Thoracic aorta (tissue), 2 donors: ENCODE data around the gene PRDM13. TPM values are rescaled to one million over a fixed set of nuclear protein-coding genes. Genes with fewer than 3 reads are reported as not detected.
A peak's percentile ranks its signal among the peaks of the same experiment; 100 is the strongest.
"Not testable (repeated sequence)": the region's sequence is repeated elsewhere in the genome, so short reads cannot be mapped to it uniquely, and the experiment has no call there.

Experiments
- ATAC-seq: fragments of 150-250 bp; one replicate; pipeline ENCODE4 v1.8.0; 2017; ENCODE audit warnings: low read depth; ENCODE audit not compliant: insufficient number of reproducible peaks, low FRiP score
- DNase-seq: peaks from one replicate; pipeline ENCODE4 v3.0.0-alpha.2; 2020; ENCODE audit warnings: low spot score
- H3K27ac ChIP-seq, 2 donors: fragments of 200-600 bp; sonication (generic); 1 replicate in 1 of 2; 2 replicates in 1 of 2; pipeline ENCODE4 v1.5.1; 2016; ENCODE audit warnings: mild to moderate bottlenecking in 2 of 2, moderate library complexity in 2 of 2
- H3K27me3 ChIP-seq: fragments of 200-600 bp; sonication (generic); replicated peaks from 2 replicates; pipeline ENCODE4 v1.6.0; 2016; ENCODE audit warnings: mild to moderate bottlenecking; ENCODE audit not compliant: insufficient read depth
- H3K36me3 ChIP-seq: fragments of 200-600 bp; sonication (generic); one replicate; pipeline ENCODE4 v1.5.1; 2016
- H3K4me1 ChIP-seq, 2 donors: fragments of 200-600 bp; sonication (generic); 1 replicate in 1 of 2; 2 replicates in 1 of 2; pipeline versions ENCODE4 v1.5.1 to v1.6.0; 2016; ENCODE audit warnings: low read depth in 2 of 2, mild to moderate bottlenecking in 1 of 2; ENCODE audit not compliant: control insufficient read depth in 1 of 2
- H3K4me3 ChIP-seq: fragments of 200-600 bp; sonication (generic); 2 replicates; pipeline ENCODE4 v1.5.1; 2016; ENCODE audit warnings: mild to moderate bottlenecking
- H3K9me3 ChIP-seq: fragments of 200-600 bp; sonication (generic); 2 replicates; pipeline ENCODE4 v1.5.1; 2016
- CTCF ChIP-seq: fragments of 200-600 bp; sonication (generic); IDR thresholded peaks from one replicate; pipeline ENCODE4 v1.5.1; 2019; ENCODE audit warnings: antibody characterized with exemption
- total RNA-seq, 2 donors: library from RNA; depleted of rRNA; stranded (reverse); fragments of >200 nt; gene quantifications; one replicate each; pipeline versions ENCODE4 v1.1.0 to v1.2.3, GENCODE V29; 2016

PRDM13 gene
- total RNA-seq, 2 donors from 2014 or later = not detected

- no peak for TF ChIP-seq CTCF
- DNase-seq (no peak), ATAC-seq (no peak)
- H3K36me3 ChIP-seq = no peaks in the 10 kb centered on the region
- peaks cover 15 to 26% of the 10 kb centered on the region in 2 donors for H3K4me1 ChIP-seq
- no peak overlapping the region for H3K4me3 ChIP-seq
- peak overlapping the region in 1 of 2 donors; percentile 22 for H3K27ac ChIP-seq
- peaks cover 21% of the 10 kb centered on the region for H3K27me3 ChIP-seq
- no peaks in the 10 kb centered on the region for H3K9me3 ChIP-seq
Observed at GRCh38 chr6:99591673-99592364, 14.8 kb upstream of the PRDM13 start.

GRCh38 chr6:99592900-99593299 is 13.7 kb upstream of the PRDM13 start:
- no peak overlapping the region for H3K27ac ChIP-seq
- no peaks in the 10 kb centered on the region for H3K36me3 ChIP-seq
- H3K9me3 ChIP-seq = no peaks in the 10 kb centered on the region
- no peak overlapping the region for H3K4me3 ChIP-seq
- H3K27me3 ChIP-seq = peaks cover 21% of the 10 kb centered on the region
- TF ChIP-seq CTCF = no peak
- no peak for DNase-seq
- H3K4me1 ChIP-seq = peaks cover 15 to 26% of the 10 kb centered on the region in 2 donors
- no peak for ATAC-seq

- not testable (repeated sequence) for H3K9me3 ChIP-seq, H3K4me3 ChIP-seq, H3K27ac ChIP-seq, H3K36me3 ChIP-seq, ATAC-seq, DNase-seq
- peaks cover 6 to 12% of the 10 kb centered on the region in 2 donors for H3K4me1 ChIP-seq
- H3K27me3 ChIP-seq = peaks cover 17% of the 10 kb centered on the region
Observed at GRCh38 chr6:99594696-99595095, 11.9 kb upstream of the PRDM13 start.

- H3K9me3 ChIP-seq = no peaks in the 10 kb centered on the region
- H3K4me1 ChIP-seq = peaks cover 6 to 35% of the 10 kb centered on the region in 2 donors
- no peak for DNase-seq
- peaks cover 45% of the 10 kb centered on the region for H3K27me3 ChIP-seq
- peak overlapping the region; percentile 67 for H3K4me3 ChIP-seq
- no peaks in the 10 kb centered on the region for H3K36me3 ChIP-seq
- no peak overlapping the region for H3K27ac ChIP-seq
- ATAC-seq = peak; percentile 6
- TF ChIP-seq CTCF = no peak
Observed at GRCh38 chr6:99602520-99603420, 3.9 kb upstream of the PRDM13 start.

- no peak for TF ChIP-seq CTCF
- H3K9me3 ChIP-seq = no peaks in the 10 kb centered on the region
- peaks cover 6 to 39% of the 10 kb centered on the region in 2 donors for H3K4me1 ChIP-seq
- no peak overlapping the region for H3K27ac ChIP-seq
- H3K27me3 ChIP-seq = peaks cover 54% of the 10 kb centered on the region
- no peak for ATAC-seq
- peak overlapping the region; percentile 67 for H3K4me3 ChIP-seq
- no peaks in the 10 kb centered on the region for H3K36me3 ChIP-seq
- no peak for DNase-seq
Observed at GRCh38 chr6:99603421-99604165, 3.0 kb upstream of the PRDM13 start.
